Measurements from ENCODE around the gene MTMR10. TPM values are rescaled to one million over a fixed set of nuclear protein-coding genes. Genes with fewer than 3 reads are reported as not detected.

Gene MTMR10
- total and polyA plus RNA-seq, 4 donors = 9.5 to 52.7 (median 21.4) TPM

- peaks cover 0 to 4% (median 0%) of the 10 kb centered on the region in 3 donors for H3K27me3 ChIP-seq (ENCODE audit: control insufficient read depth in 3 of 3, insufficient read depth in 3 of 3, low read length in 2 of 3)
- H3K9ac ChIP-seq (ENCODE audit: insufficient read depth in 1 of 2, low read length in 2 of 2) = no peak overlapping the region
- peaks cover 0 to 2% (median 0%) of the 10 kb centered on the region in 4 donors for H3K9me3 ChIP-seq (ENCODE audit: control insufficient read depth in 4 of 4, insufficient read depth in 3 of 4, low read length in 3 of 4)
- H3K4me1 ChIP-seq (ENCODE audit: control insufficient read depth in 5 of 5, insufficient read depth in 5 of 5, low read length in 5 of 5) = peaks cover 0 to 2% (median under 1%) of the 10 kb centered on the region in 5 donors
- DNase-seq = no peak
- 95 to 97% methylated on average over 1 of the region's 1 CpG for WGBS, 2 donors
- TF ChIP-seq, protein P1, sequence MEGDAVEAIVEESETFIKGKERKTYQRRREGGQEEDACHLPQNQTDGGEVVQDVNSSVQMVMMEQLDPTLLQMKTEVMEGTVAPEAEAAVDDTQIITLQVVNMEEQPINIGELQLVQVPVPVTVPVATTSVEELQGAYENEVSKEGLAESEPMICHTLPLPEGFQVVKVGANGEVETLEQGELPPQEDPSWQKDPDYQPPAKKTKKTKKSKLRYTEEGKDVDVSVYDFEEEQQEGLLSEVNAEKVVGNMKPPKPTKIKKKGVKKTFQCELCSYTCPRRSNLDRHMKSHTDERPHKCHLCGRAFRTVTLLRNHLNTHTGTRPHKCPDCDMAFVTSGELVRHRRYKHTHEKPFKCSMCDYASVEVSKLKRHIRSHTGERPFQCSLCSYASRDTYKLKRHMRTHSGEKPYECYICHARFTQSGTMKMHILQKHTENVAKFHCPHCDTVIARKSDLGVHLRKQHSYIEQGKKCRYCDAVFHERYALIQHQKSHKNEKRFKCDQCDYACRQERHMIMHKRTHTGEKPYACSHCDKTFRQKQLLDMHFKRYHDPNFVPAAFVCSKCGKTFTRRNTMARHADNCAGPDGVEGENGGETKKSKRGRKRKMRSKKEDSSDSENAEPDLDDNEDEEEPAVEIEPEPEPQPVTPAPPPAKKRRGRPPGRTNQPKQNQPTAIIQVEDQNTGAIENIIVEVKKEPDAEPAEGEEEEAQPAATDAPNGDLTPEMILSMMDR (IDR thresholded peaks at IDR 0.05; ENCODE audit: control extremely low read depth, extremely low read depth) = no peak
- no peak overlapping the region for H3K4me3 ChIP-seq
- no peaks in the 10 kb centered on the region for H3K36me3 ChIP-seq (ENCODE audit: control insufficient read depth in 4 of 4, insufficient read depth in 4 of 4, low read length in 4 of 4)
- no peak overlapping the region for H3K27ac ChIP-seq (ENCODE audit: low read depth in 1 of 2, low read length in 1 of 2)
- ATAC-seq (ENCODE audit: insufficient read depth, low FRiP score) = no peak
These were observed 5.8 kb upstream of the MTMR10 start for GRCh38 chr15:30997270-30997669.

GRCh38 chr15:30992249-30992864, 929 bp upstream of the MTMR10 start:
- Histone ChIP-seq H3K9ac (ENCODE audit: insufficient read depth in 1 of 2, low read length in 2 of 2) (peak overlapping the region; percentile 69 to 86), H3K36me3 (ENCODE audit: control insufficient read depth in 4 of 4, insufficient read depth in 4 of 4, low read length in 4 of 4) (peaks cover 0 to 6% (median 0%) of the 10 kb centered on the region in 4 donors), H3K4me1 (ENCODE audit: control insufficient read depth in 5 of 5, insufficient read depth in 5 of 5, low read length in 5 of 5) (peaks cover 2 to 16% (median 5%) of the 10 kb centered on the region in 5 donors), H3K4me3 (peak overlapping the region; percentile 99), H3K27ac (ENCODE audit: low read depth in 1 of 2, low read length in 1 of 2) (peak overlapping the region; percentile 99 to 100), H3K9me3 (ENCODE audit: control insufficient read depth in 4 of 4, insufficient read depth in 3 of 4, low read length in 3 of 4) (no peaks in the 10 kb centered on the region), H3K27me3 (ENCODE audit: control insufficient read depth in 3 of 3, insufficient read depth in 3 of 3, low read length in 2 of 3) (no peaks in the 10 kb centered on the region)
- DNase-seq (peak; percentile 22 to 44 (median 38)), ATAC-seq (ENCODE audit: insufficient read depth, low FRiP score) (no peak)
- WGBS, 2 donors = 62 to 77% methylated on average over 7 of the region's 7 CpGs
- TF ChIP-seq, protein P1 (IDR thresholded peaks at IDR 0.05; ENCODE audit: control extremely low read depth, extremely low read depth) = no peak

DNA sequence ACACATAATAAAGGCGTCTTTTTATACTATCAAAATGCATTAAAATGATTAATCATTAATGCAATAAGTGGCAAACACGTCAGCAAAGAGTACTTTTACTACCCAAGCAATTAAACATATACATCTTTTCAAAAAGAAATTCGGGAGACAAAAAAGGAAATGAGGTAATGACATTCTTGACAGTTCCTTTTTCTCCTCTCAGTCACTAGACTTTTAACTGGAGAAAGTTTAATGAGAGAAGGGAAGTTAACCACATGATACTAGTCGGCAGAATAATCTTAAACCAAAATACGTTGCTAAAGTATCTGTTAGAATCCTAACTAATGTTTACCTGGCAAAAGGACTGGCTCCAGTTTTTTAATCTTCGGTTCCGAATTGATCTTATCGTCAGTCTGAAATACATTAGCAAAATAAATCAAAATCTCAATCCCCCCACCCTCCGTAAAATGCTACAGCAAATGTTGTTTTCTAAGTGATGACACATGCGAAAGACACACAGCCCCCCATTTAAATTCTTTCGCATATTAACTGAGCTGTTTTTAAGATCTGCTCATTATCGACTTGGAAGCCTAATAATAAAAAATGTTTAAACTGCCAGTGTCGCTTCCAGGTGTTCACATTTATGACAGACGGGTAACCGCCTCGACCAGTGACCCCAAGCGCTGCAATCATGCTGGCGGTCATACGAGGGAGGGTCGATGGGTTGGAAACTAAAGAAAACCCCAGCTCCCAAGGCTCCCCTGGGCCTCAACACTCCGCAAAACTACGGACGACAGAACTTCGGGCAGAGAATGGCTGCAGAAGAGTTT, 778 bp downstream of the MTMR10 start:
- Histone ChIP-seq H3K27ac (ENCODE audit: low read depth in 1 of 2, low read length in 1 of 2) (peak overlapping the region; percentile 99 to 100), H3K4me1 (ENCODE audit: control insufficient read depth in 5 of 5, insufficient read depth in 5 of 5, low read length in 5 of 5) (peaks cover 4 to 22% (median 7%) of the 10 kb centered on the region in 5 donors), H3K9me3 (ENCODE audit: control insufficient read depth in 4 of 4, insufficient read depth in 3 of 4, low read length in 3 of 4) (no peaks in the 10 kb centered on the region), H3K27me3 (ENCODE audit: control insufficient read depth in 3 of 3, insufficient read depth in 3 of 3, low read length in 2 of 3) (no peaks in the 10 kb centered on the region), H3K36me3 (ENCODE audit: control insufficient read depth in 4 of 4, insufficient read depth in 4 of 4, low read length in 4 of 4) (peaks cover 0 to 8% (median 7%) of the 10 kb centered on the region in 4 donors), H3K9ac (ENCODE audit: insufficient read depth in 1 of 2, low read length in 2 of 2) (peak overlapping the region; percentile 87 to 95), H3K4me3 (peak overlapping the region; percentile 99)
- DNase-seq (peak in 2 of 3 donors; percentile 43 to 60), ATAC-seq (ENCODE audit: insufficient read depth, low FRiP score) (no peak)
- 3% methylated on average over 24 of the region's 24 CpGs for WGBS, 2 donors
- TF ChIP-seq, protein P1 (IDR thresholded peaks at IDR 0.05; ENCODE audit: control extremely low read depth, extremely low read depth) = no peak
